Measurements from ENCODE around the gene ERCC2. TPM values are rescaled to one million over a fixed set of nuclear protein-coding genes. Genes with fewer than 3 reads are reported as not detected.

Gene ERCC2
- total RNA-seq, 1 donor = 4.2 TPM

Other genes with a start within 250 kb of the ERCC2 start
- gene NKPD1, start 209.6 kb downstream of the ERCC2 start, total RNA-seq = 0.84 TPM
- 30.9 TPM for gene TRAPPC6A, start 192.3 kb downstream of the ERCC2 start, total RNA-seq
- gene BLOC1S3, start 191.8 kb downstream of the ERCC2 start, total RNA-seq = 7.3 TPM
- 0.31 TPM for gene EXOC3L2, start 125.2 kb downstream of the ERCC2 start, total RNA-seq
- gene MARK4, start 119.3 kb downstream of the ERCC2 start, total RNA-seq = 12.9 TPM
- not detected for gene CKM, start 47.7 kb downstream of the ERCC2 start, total RNA-seq
- 0.21 TPM for gene KLC3, start 29.8 kb downstream of the ERCC2 start, total RNA-seq
- gene PPP1R13L, start 34.5 kb upstream of the ERCC2 start, total RNA-seq = 0.52 TPM
- 0.10 TPM for gene POLR1G, start 36.1 kb upstream of the ERCC2 start, total RNA-seq
- gene ERCC1, start 53.3 kb upstream of the ERCC2 start, total RNA-seq = 33.6 TPM
- gene FOSB, start 97.4 kb upstream of the ERCC2 start, total RNA-seq = 337 TPM
- gene RTN2, start 126.5 kb upstream of the ERCC2 start, total RNA-seq = 1.5 TPM
- gene PPM1N, start 127.9 kb upstream of the ERCC2 start, total RNA-seq = 4.3 TPM
- gene VASP, start 136.9 kb upstream of the ERCC2 start, total RNA-seq = 95.8 TPM
- 3.4 TPM for gene OPA3, start 214.2 kb upstream of the ERCC2 start, total RNA-seq
- gene GPR4, start 231.6 kb upstream of the ERCC2 start, total RNA-seq = not detected

All from mononuclear cell (primary cell).